ENCODE results near the gene SLC9A1.

- TF ChIP-seq CTCF (IDR thresholded peaks at IDR 0.05) (no peak), POLR2AphosphoS5 (IDR thresholded peaks at IDR 0.05) (no peak)
Measured at GRCh38 chr1:27154469-27154990, 395 bp downstream of the SLC9A1 start.
